ENCODE data around the gene PCDH11Y. TPM values are rescaled to one million over a fixed set of nuclear protein-coding genes. Genes with fewer than 3 reads are reported as not detected.
"Not testable (repeated sequence)": the region's sequence is repeated elsewhere in the genome, so short reads cannot be mapped to it uniquely, and the experiment has no call there.

PCDH11Y gene
- total RNA-seq (2014; rRNA removed; shearing (Covaris generic)) = not detected in 2 replicates
- polyA plus RNA-seq (2015; cell fraction: cytosol; rRNA removed) = not detected in 2 replicates
- polyA plus RNA-seq (2015; cell fraction: nucleus; rRNA removed) = not detected in 2 replicates

GRCh38 chrY:5000057-5000456 is at the start of gene PCDH11Y:
Gene PCDH11Y (plus strand): TSS chrY:5000296. CDS start chrY:5057100, 56,804 bp downstream.
- in situ Hi-C loops (cut with HindIII; ENCODE audit: low pct_unique_long_range_greater_than_20kb, low sequenced_read_pairs); DNase-seq (ENCODE audit: low read depth, low spot score): not testable (repeated sequence)

- in situ Hi-C loops (cut with HindIII; ENCODE audit: low pct_unique_long_range_greater_than_20kb, low sequenced_read_pairs); DNase-seq (ENCODE audit: low read depth, low spot score): not testable (repeated sequence)
These were observed 32.2 kb upstream of the PCDH11Y start for GRCh38 chrY:4967894-4968293.

GRCh38 chrY:4991743-4992400 is 8.2 kb upstream of the PCDH11Y start:
- DNase-seq (ENCODE audit: low read depth, low spot score); in situ Hi-C loops (cut with HindIII; ENCODE audit: low pct_unique_long_range_greater_than_20kb, low sequenced_read_pairs): not testable (repeated sequence)

GRCh38 chrY:4994892-4995291 is 5.2 kb upstream of the PCDH11Y start:
- DNase-seq (ENCODE audit: low read depth, low spot score); in situ Hi-C loops (cut with HindIII; ENCODE audit: low pct_unique_long_range_greater_than_20kb, low sequenced_read_pairs): not testable (repeated sequence)

- DNase-seq (ENCODE audit: low read depth, low spot score); in situ Hi-C loops (cut with HindIII; ENCODE audit: low pct_unique_long_range_greater_than_20kb, low sequenced_read_pairs): not testable (repeated sequence)
These were observed 2.5 kb downstream of the PCDH11Y start for GRCh38 chrY:5002476-5003184.

GRCh38 chrY:5038972-5039523 is 39.0 kb downstream of the PCDH11Y start:
- DNase-seq (ENCODE audit: low read depth, low spot score); in situ Hi-C loops (cut with HindIII; ENCODE audit: low pct_unique_long_range_greater_than_20kb, low sequenced_read_pairs): not testable (repeated sequence)

- in situ Hi-C loops (cut with HindIII; ENCODE audit: low pct_unique_long_range_greater_than_20kb, low sequenced_read_pairs); DNase-seq (ENCODE audit: low read depth, low spot score): not testable (repeated sequence)
These were observed 82.9 kb downstream of the PCDH11Y start for GRCh38 chrY:5083017-5083416.

- DNase-seq (ENCODE audit: low read depth, low spot score); in situ Hi-C loops (cut with HindIII; ENCODE audit: low pct_unique_long_range_greater_than_20kb, low sequenced_read_pairs): not testable (repeated sequence)
These were observed 182.9 kb downstream of the PCDH11Y start for GRCh38 chrY:5182998-5183397.

GRCh38 chrY:5215116-5215515 is 215.0 kb downstream of the PCDH11Y start:
- not testable (repeated sequence) for DNase-seq (ENCODE audit: low read depth, low spot score)

GRCh38 chrY:5324931-5325330 is 324.8 kb downstream of the PCDH11Y start:
- in situ Hi-C loops (cut with HindIII; ENCODE audit: low pct_unique_long_range_greater_than_20kb, low sequenced_read_pairs); DNase-seq (ENCODE audit: low read depth, low spot score): not testable (repeated sequence)

More at GRCh38 chrY:5215116-5215515, 215.0 kb downstream of the PCDH11Y start:
- in situ Hi-C loops (cut with HindIII; ENCODE audit: low pct_unique_long_range_greater_than_20kb, low sequenced_read_pairs) = not testable (repeated sequence)

- DNase-seq (ENCODE audit: low read depth, low spot score); in situ Hi-C loops (cut with HindIII; ENCODE audit: low pct_unique_long_range_greater_than_20kb, low sequenced_read_pairs): not testable (repeated sequence)
These were observed 342.1 kb downstream of the PCDH11Y start for GRCh38 chrY:5342220-5342619.

- DNase-seq (ENCODE audit: low read depth, low spot score); in situ Hi-C loops (cut with HindIII; ENCODE audit: low pct_unique_long_range_greater_than_20kb, low sequenced_read_pairs): not testable (repeated sequence)
These were observed 543.6 kb downstream of the PCDH11Y start for GRCh38 chrY:5543705-5544104.

GRCh38 chrY:5638589-5638988 is 638.5 kb downstream of the PCDH11Y start:
- in situ Hi-C loops (cut with HindIII; ENCODE audit: low pct_unique_long_range_greater_than_20kb, low sequenced_read_pairs); DNase-seq (ENCODE audit: low read depth, low spot score): not testable (repeated sequence)

- in situ Hi-C loops (cut with HindIII; ENCODE audit: low pct_unique_long_range_greater_than_20kb, low sequenced_read_pairs); DNase-seq (ENCODE audit: low read depth, low spot score): not testable (repeated sequence)
These were observed 679.2 kb downstream of the PCDH11Y start for GRCh38 chrY:5679265-5679664.

- in situ Hi-C loops (cut with HindIII; ENCODE audit: low pct_unique_long_range_greater_than_20kb, low sequenced_read_pairs); DNase-seq (ENCODE audit: low read depth, low spot score): not testable (repeated sequence)
These were observed 708.6 kb downstream of the PCDH11Y start for GRCh38 chrY:5708727-5709126.

- in situ Hi-C loops (cut with HindIII; ENCODE audit: low pct_unique_long_range_greater_than_20kb, low sequenced_read_pairs); DNase-seq (ENCODE audit: low read depth, low spot score): not testable (repeated sequence)
These were observed 709.8 kb downstream of the PCDH11Y start for GRCh38 chrY:5709788-5710381.

GRCh38 chrY:5761403-5761802 is 761.3 kb downstream of the PCDH11Y start:
- DNase-seq (ENCODE audit: low read depth, low spot score); in situ Hi-C loops (cut with HindIII; ENCODE audit: low pct_unique_long_range_greater_than_20kb, low sequenced_read_pairs): not testable (repeated sequence)

- in situ Hi-C loops (cut with HindIII; ENCODE audit: low pct_unique_long_range_greater_than_20kb, low sequenced_read_pairs); DNase-seq (ENCODE audit: low read depth, low spot score): not testable (repeated sequence)
These were observed 776.4 kb downstream of the PCDH11Y start for GRCh38 chrY:5776485-5776884.

Data from SK-MEL-5 (cell line).